ENCODE results near the gene MTHFS. TPM values are rescaled to one million over a fixed set of nuclear protein-coding genes. Genes with fewer than 3 reads are reported as not detected.
"Not testable (repeated sequence)": the region's sequence is repeated elsewhere in the genome, so short reads cannot be mapped to it uniquely, and the experiment has no call there.

MTHFS gene
- total and polyA plus RNA-seq, 11 donors = 5.7 to 45.5 (median 13.4) TPM

GRCh38 chr15:79942741-79943481 lies 46.1 kb upstream of the MTHFS start:
- H3K4me1 ChIP-seq = no peaks in the 10 kb centered on the region

GRCh38 chr15:79939399-79939798 lies 42.6 kb upstream of the MTHFS start:
- no peak for DNase-seq
- WGBS, 4 donors = 51 to 59% (median 55%) methylated on average over 4 of the region's 4 CpGs
- intact Hi-C loops (cut with DNase I) = no loop called here
- no peak overlapping the region for H3K27ac ChIP-seq
- H3K4me1 ChIP-seq = no peaks in the 10 kb centered on the region
- no peak overlapping the region for H3K4me3 ChIP-seq
- H3K36me3 ChIP-seq = no peaks in the 10 kb centered on the region
- H3K27me3 ChIP-seq = peaks cover 0 to 25% (median 2%) of the 10 kb centered on the region in 9 donors
- ATAC-seq = no peak
- H3K9me3 ChIP-seq = no peaks in the 10 kb centered on the region
- no peak for TF ChIP-seq POLR2A (IDR thresholded peaks at IDR 0.05)
- no peak for TF ChIP-seq CTCF (IDR thresholded peaks at IDR 0.05)

More at GRCh38 chr15:79942741-79943481, 46.1 kb upstream of the MTHFS start:
- Histone ChIP-seq H3K4me3 (no peak overlapping the region), H3K36me3 (no peaks in the 10 kb centered on the region), H3K27ac (no peak overlapping the region), H3K9me3 (no peaks in the 10 kb centered on the region), H3K27me3 (peaks cover 0 to 24% (median 2%) of the 10 kb centered on the region in 9 donors)
- TF ChIP-seq CTCF (IDR thresholded peaks at IDR 0.05) = no peak
- no peak for TF ChIP-seq POLR2A (IDR thresholded peaks at IDR 0.05)
- ATAC-seq (no peak), DNase-seq (no peak)
- 87 to 93% (median 91%) methylated on average over 7 of the region's 7 CpGs for WGBS, 4 donors
- intact Hi-C loops (cut with DNase I) = no loop called here

- no peak for ATAC-seq
- TF ChIP-seq POLR2A (IDR thresholded peaks at IDR 0.05) (no peak), CTCF (IDR thresholded peaks at IDR 0.05) (no peak)
- peaks cover 0 to 32% (median 0%) of the 10 kb centered on the region in 9 donors for H3K27me3 ChIP-seq
- no peak for DNase-seq
- H3K4me1 ChIP-seq = no peaks in the 10 kb centered on the region
- 29 to 74% (median 65%) methylated on average over 1 of the region's 1 CpG for WGBS, 4 donors
- H3K9me3 ChIP-seq = no peaks in the 10 kb centered on the region
- no peak overlapping the region for H3K27ac ChIP-seq
- H3K4me3 ChIP-seq = no peak overlapping the region
- H3K36me3 ChIP-seq = no peaks in the 10 kb centered on the region
- intact Hi-C loops (cut with DNase I) = no loop called here
Measured at GRCh38 chr15:79938143-79938542, 41.3 kb upstream of the MTHFS start.

GRCh38 chr15:79935556-79936201 lies 38.9 kb upstream of the MTHFS start:
- H3K4me1 ChIP-seq; ATAC-seq; H3K9me3 ChIP-seq; DNase-seq; H3K36me3 ChIP-seq; intact Hi-C loops (cut with DNase I); H3K27ac ChIP-seq; H3K4me3 ChIP-seq: not testable (repeated sequence)
- peaks cover 0 to 15% (median 0%) of the 10 kb centered on the region in 9 donors for H3K27me3 ChIP-seq
- WGBS, 4 donors = 24 to 34% (median 30%) methylated on average over 7 of the region's 7 CpGs
